ENCODE measurements around the gene GREM1. TPM values are rescaled to one million over a fixed set of nuclear protein-coding genes. Genes with fewer than 3 reads are reported as not detected.

GREM1 gene
- 27.3 and 30.7 TPM in 2 replicates for total RNA-seq (2014; rRNA removed; shearing (Covaris generic); ENCODE audit: low replicate concordance)

DNA sequence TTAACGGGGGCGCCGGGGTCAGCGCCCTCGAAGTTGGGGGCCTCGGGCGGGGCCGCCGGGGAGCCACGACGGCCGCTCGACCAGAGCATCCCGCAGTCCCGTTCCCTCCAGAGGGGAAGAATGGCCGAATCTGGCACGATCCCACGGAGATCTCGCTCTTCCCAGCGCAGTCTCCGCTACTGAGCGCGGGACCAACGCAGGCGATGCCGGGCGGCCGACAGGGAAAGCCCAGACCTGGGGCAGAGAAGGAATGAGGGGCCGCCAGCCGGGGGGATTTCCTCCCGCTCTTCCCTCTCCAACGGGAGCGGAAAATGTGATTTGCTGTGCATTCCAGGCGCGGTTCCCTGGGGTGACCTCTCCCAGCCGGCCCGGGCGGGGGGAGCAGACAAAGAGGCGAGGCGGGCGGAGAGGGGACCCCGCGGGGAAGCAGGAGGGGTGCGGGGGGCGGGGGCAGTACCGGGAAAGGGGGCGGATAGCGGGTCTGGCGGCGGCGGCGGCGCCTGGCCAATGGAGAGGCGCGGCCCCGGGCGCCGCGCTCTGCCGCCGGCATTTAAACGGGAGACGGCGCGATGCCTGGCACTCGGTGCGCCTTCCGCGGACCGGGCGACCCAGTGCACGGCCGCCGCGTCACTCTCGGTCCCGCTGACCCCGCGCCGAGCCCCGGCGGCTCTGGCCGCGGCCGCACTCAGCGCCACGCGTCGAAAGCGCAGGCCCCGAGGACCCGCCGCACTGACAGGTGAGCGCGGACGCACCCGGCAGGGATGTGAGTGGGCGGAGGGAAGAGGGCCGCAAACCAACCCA is at the start of gene GREM1:
Gene GREM1 (plus strand): TSS at position 579 of the 801 bp plus-strand sequence. CDS start 12,687 bp downstream, outside the sequence.
- Histone ChIP-seq H3K4me3 (peak within 1 kb of the TSS; percentile 53), H3K36me3 (no peaks in the 10 kb centered on the region; the same call in 1 of the 2 replicates), H3K9me3 (no peaks in the 10 kb centered on the region), H3K27me3 (peaks cover 7% of the 10 kb centered on the region)
- peak; percentile 46 for DNase-seq

GRCh38 chr15:32668942-32669341 is 48.9 kb upstream of the GREM1 start:
- Histone ChIP-seq H3K9me3 (no peaks in the 10 kb centered on the region), H3K36me3 (no peaks in the 10 kb centered on the region), H3K27me3 (no peaks in the 10 kb centered on the region), H3K4me3 (no peak overlapping the region)
- no peak for DNase-seq

DNA sequence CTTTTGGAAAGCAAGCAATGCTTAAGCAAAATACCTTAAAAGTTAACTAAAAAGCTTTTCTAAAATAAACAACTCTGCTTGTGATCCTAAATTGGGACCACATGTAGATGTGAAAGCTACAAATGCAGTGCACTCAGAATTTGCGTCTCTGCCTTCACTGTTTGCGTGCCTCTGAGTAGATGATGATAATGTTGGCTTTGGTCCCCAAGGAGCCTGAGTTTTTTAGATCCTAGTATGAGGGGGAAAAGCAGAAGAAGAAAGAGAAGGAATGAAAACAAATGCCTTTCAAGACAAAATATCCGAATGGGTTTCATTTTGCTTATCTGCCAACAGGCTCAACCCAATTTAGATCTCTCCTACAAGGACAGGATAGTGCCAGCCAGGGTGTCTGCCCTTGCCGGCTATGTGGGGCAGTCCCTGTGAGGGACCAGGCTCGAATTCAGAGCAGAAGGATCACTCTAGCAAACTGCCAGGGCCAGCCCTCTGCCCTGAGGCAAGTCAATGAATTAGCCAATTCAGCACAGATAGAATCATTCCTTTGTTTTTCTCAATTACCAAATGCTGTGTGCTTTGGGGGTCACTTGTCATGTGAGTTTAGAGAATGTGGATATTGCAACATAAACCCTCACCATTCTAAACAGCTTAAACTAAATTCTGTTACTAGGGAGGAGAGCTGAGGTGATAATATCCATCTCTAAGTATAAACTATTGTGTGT is 47.8 kb upstream of the GREM1 start:
- no peaks in the 10 kb centered on the region for H3K9me3 ChIP-seq
- no peaks in the 10 kb centered on the region for H3K36me3 ChIP-seq
- DNase-seq: no peak
- no peaks in the 10 kb centered on the region for H3K27me3 ChIP-seq
- H3K4me3 ChIP-seq: no peak overlapping the region

GRCh38 chr15:32670623-32671022 is 47.2 kb upstream of the GREM1 start:
- no peaks in the 10 kb centered on the region for H3K36me3 ChIP-seq
- no peak for DNase-seq
- no peaks in the 10 kb centered on the region for H3K9me3 ChIP-seq
- no peaks in the 10 kb centered on the region for H3K27me3 ChIP-seq
- no peak overlapping the region for H3K4me3 ChIP-seq

- Histone ChIP-seq H3K36me3 (no peaks in the 10 kb centered on the region), H3K27me3 (no peaks in the 10 kb centered on the region), H3K4me3 (no peak overlapping the region), H3K9me3 (no peaks in the 10 kb centered on the region)
- no peak for DNase-seq
Observed at GRCh38 chr15:32671339-32672325, 46.2 kb upstream of the GREM1 start.

DNA sequence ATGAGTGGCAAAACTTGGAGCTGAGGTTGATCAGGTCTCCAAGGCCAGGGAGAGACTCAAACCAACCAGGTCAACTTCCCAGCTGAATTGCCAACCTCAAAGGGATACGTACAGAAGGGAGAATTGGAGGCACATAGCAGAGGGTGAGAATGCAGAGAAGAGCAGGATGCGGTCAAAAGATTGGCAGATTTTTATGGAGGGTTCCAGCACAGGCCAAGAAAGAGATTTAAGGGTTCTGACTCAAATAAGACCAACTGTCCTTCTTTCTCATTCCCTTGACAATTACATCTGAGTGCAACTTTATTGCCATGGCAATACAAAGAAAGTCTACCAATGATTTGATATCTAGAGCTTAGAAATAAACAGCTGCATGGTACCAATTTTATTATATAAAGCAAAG is 43.1 kb upstream of the GREM1 start:
- DNase-seq: no peak
- H3K9me3 ChIP-seq: no peaks in the 10 kb centered on the region

DNA sequence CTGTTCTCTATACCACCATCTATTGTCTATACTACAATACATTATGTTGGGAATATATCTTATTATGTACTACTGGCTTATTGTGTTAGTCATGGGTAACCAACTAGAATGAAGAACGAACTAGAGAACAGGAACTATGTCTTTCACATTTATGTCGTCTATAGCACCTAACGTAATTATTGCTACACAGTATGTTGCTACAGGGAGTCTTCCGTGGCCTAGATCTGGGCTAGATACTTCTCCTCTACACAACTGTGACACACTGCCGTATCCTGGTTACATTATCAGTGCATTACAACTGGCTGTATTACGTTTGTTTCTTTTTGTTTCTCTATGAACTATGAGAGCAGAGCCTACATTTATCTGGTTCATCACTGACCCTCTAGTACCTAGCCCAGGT is 42.3 kb upstream of the GREM1 start:
- H3K36me3 ChIP-seq: no peaks in the 10 kb centered on the region
- H3K4me3 ChIP-seq: no peak overlapping the region
- no peaks in the 10 kb centered on the region for H3K9me3 ChIP-seq
- DNase-seq: no peak
- H3K27me3 ChIP-seq: no peaks in the 10 kb centered on the region

More for the DNA sequence above, 43.1 kb upstream of the GREM1 start:
- Histone ChIP-seq H3K36me3 (no peaks in the 10 kb centered on the region), H3K4me3 (no peak overlapping the region), H3K27me3 (no peaks in the 10 kb centered on the region)

- no peak for DNase-seq
Observed at GRCh38 chr15:32676169-32676568, 41.6 kb upstream of the GREM1 start.

GRCh38 chr15:32677238-32677750 is 40.5 kb upstream of the GREM1 start:
- DNase-seq: no peak
- H3K27me3 ChIP-seq: no peaks in the 10 kb centered on the region
- H3K36me3 ChIP-seq: no peaks in the 10 kb centered on the region

More at GRCh38 chr15:32676169-32676568, 41.6 kb upstream of the GREM1 start:
- Histone ChIP-seq H3K9me3 (no peaks in the 10 kb centered on the region), H3K27me3 (no peaks in the 10 kb centered on the region), H3K36me3 (no peaks in the 10 kb centered on the region), H3K4me3 (no peak overlapping the region)

GRCh38 chr15:32679298-32679690 is 38.5 kb upstream of the GREM1 start:
- no peak for DNase-seq
- Histone ChIP-seq H3K4me3 (no peak overlapping the region), H3K27me3 (no peaks in the 10 kb centered on the region), H3K9me3 (no peaks in the 10 kb centered on the region), H3K36me3 (no peaks in the 10 kb centered on the region)

More at GRCh38 chr15:32677238-32677750, 40.5 kb upstream of the GREM1 start:
- Histone ChIP-seq H3K9me3 (no peaks in the 10 kb centered on the region), H3K4me3 (no peak overlapping the region)

DNA sequence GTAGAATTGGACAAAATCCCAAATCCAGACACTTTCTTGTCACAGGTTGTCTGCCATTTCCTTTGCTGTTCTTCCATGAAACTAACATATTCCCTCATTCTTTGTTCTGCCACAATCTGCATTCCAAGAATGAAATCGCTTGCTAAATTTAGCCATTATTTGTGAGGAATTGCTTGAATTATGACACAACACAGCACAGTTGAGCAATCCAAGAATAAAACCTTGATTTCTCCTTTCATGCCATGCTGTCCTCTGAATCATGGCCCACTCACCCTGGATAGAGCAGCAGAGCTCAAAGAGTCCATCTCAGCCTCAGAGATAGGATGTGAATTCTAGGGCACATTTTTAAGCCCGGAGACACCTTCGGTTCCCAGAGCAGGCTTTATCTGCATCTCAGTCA is 35.2 kb upstream of the GREM1 start:
- Histone ChIP-seq H3K36me3 (no peaks in the 10 kb centered on the region), H3K27me3 (no peaks in the 10 kb centered on the region), H3K9me3 (no peaks in the 10 kb centered on the region), H3K4me3 (no peak overlapping the region)
- peak; percentile 71 for DNase-seq

DNA sequence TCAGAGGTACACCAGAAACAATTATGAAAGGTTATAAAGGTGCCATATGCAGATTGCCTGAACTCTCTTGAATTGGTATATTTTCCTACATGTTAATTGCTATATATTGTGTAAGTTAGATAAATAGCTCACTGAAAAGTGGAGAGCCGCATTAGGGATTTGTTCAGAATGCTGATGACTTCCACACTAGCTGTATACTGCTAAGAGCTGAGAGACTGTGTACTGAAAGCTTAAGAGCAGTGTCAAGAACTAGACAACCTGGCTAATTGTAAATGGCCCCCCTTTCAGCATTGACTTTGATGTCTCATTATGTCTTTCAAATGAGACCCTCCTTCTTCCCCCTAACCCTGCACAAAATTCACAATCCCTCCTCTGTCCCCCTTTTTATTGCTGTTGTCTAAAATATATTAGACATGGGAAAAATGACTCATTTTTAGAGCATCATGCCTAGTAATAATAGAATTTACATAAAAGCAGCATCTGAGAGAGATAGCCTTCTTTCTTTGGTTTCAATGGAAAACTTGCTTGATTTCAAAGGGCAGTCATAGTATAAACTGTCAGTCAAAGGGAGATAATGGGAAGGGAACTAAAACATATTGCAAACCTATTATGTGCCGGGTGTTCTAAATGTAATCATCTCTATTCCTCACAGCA is 34.7 kb upstream of the GREM1 start:
- DNase-seq: no peak
- H3K4me3 ChIP-seq: no peak overlapping the region
- H3K9me3 ChIP-seq: no peaks in the 10 kb centered on the region
- H3K27me3 ChIP-seq: no peaks in the 10 kb centered on the region
- no peaks in the 10 kb centered on the region for H3K36me3 ChIP-seq

GRCh38 chr15:32683906-32684584 is 33.8 kb upstream of the GREM1 start:
- no peak overlapping the region for H3K4me3 ChIP-seq
- H3K36me3 ChIP-seq: no peaks in the 10 kb centered on the region
- peak; percentile 88 for DNase-seq
- no peaks in the 10 kb centered on the region for H3K27me3 ChIP-seq
- no peaks in the 10 kb centered on the region for H3K9me3 ChIP-seq

DNA sequence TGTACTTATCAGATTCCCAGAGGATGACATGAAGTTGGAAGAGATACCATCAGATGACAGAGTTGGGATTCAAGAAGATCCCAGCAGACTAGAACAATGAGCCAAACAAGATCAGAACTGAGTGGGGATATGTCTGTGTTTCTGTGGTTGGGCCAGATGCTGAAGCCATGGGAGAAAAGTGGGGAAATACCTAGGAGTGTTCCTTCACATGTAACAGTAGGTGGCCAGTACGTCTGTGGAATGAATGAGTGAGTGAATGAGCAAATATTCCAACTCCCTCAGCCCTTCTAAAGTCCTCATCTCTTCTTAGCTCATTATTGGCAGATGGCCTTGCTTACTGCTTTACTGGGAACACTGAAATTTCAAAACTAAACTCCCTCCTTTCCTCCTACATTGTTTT is 32.2 kb upstream of the GREM1 start:
- DNase-seq: no peak
- no peaks in the 10 kb centered on the region for H3K27me3 ChIP-seq
- no peaks in the 10 kb centered on the region for H3K36me3 ChIP-seq
- no peak overlapping the region for H3K4me3 ChIP-seq
- H3K9me3 ChIP-seq: no peaks in the 10 kb centered on the region

DNA sequence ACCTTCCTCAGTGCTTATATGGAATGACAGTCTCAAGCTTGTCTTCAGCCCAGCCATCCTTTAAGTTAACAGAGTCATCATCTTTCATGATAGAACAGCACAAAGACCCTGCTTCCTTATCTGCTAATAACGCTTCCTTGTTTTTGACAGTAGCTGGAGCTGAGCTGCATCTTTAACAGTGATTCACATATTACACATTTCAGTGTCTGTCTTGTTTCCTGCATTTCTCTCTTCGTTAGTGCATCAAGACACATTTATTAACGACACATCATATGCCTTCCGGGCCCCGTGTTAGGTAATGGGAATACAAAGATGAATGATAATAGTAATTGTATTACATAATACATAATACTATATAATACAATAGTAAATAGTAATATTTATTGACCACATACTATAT is 30.2 kb upstream of the GREM1 start:
- Histone ChIP-seq H3K36me3 (no peaks in the 10 kb centered on the region), H3K27me3 (no peaks in the 10 kb centered on the region), H3K4me3 (no peak overlapping the region), H3K9me3 (no peaks in the 10 kb centered on the region)
- DNase-seq: no peak
